Measurements from ENCODE around the gene TRNAU1AP. TPM values are rescaled to one million over a fixed set of nuclear protein-coding genes. Genes with fewer than 3 reads are reported as not detected.

TRNAU1AP gene
- total and polyA plus RNA-seq, 2 of the 13 experiments (the other 11 are each of a cell fraction or from before 2014, with no cell fraction given) = 29.0 to 42.9 TPM

DNA sequence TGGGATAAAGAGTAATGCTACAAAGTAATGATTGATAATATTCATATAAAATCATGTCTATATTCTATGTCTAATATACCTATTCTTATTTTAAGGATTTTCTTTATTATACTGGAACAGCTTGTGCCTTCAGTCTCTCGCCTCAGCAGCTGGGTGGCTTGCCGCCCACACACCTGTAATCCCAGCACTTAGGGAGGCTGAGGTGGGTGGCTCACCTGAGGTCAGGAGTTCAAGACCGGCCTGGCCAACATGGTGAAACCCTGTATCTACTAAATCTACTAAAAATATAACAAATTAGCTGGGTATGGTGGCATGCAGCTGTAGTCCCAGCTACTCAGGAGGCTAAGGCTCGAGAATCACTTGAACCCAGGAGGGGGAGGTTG is 7.6 kb upstream of the TRNAU1AP start (continued):
- TF ChIP-seq, protein P1, sequence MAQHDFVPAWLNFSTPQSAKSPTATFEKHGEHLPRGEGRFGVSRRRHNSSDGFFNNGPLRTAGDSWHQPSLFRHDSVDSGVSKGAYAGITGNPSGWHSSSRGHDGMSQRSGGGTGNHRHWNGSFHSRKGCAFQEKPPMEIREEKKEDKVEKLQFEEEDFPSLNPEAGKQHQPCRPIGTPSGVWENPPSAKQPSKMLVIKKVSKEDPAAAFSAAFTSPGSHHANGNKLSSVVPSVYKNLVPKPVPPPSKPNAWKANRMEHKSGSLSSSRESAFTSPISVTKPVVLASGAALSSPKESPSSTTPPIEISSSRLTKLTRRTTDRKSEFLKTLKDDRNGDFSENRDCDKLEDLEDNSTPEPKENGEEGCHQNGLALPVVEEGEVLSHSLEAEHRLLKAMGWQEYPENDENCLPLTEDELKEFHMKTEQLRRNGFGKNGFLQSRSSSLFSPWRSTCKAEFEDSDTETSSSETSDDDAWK (CRISPR knock-in tag; IDR thresholded peaks at IDR 0.05) = no peak
- TF ChIP-seq, protein P2, sequence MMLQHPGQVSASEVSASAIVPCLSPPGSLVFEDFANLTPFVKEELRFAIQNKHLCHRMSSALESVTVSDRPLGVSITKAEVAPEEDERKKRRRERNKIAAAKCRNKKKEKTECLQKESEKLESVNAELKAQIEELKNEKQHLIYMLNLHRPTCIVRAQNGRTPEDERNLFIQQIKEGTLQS (CRISPR knock-in tag; IDR thresholded peaks at IDR 0.05) = no peak

DNA sequence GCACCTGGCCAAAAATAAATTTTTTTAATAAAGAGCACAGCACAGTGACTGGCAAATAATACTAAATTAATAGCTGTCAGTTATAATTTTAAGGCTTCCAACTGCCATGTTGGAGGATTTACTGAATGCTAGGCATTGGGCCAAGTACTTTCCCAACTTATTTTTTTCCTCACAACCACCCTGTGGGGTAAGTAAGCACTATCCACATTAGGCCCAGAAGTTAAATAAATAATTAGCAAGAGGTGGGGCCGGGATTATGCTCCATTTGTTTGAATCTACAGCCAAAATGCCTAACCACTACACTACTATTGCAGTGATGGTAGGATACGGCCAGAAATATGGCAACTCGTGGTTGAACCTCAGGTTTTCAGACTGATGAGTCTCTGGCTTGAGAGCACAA is 4.6 kb upstream of the TRNAU1AP start:
- CTCF ChIA-PET (ENCODE audit: low intra/inter-chr PET ratio, low total read pairs) = no interaction called here
- 50% methylated on average over 3 of the region's 3 CpGs for WGBS (ENCODE audit: low lambda C conversion rate)
- no peak for FAIRE-seq

DNA sequence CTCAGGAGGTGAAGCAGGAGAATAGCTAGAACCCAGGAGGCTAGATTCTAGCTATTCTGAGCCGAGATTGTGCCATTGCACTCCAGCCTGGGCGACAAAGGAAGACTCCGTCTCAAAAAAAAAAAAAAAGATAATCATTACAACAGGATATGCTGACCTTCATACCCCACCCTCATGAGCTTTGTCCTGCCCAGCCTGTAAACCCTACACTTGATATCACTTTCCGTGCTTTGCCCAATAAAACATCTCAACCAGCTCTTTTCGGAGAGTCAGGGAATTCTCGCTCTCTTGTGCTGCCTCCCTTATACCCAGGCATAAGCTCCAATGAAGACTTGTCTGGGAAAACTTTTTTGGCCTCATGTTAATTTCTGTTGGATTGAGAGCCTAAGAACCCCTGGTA is 1.5 kb upstream of the TRNAU1AP start:
- WGBS (ENCODE audit: low lambda C conversion rate) = 80% methylated on average over 6 of the region's 6 CpGs
- Histone ChIP-seq H3K9ac (ENCODE audit: insufficient read depth, low read depth, low read length) (no peak overlapping the region), H3K4me1 (ENCODE audit: insufficient read depth, low read length) (peaks cover 26% of the 10 kb centered on the region), H3K4me2 (ENCODE audit: low read depth, low read length) (no peak overlapping the region), H3K79me2 (ENCODE audit: insufficient read depth, low read length) (peaks cover 9% of the 10 kb centered on the region), H3K36me3 (replicated peaks in 1 of 2; ENCODE audit: control insufficient read depth in 1 of 2, insufficient read depth in 2 of 2, low read length in 2 of 2) (no peaks in the 10 kb centered on the region; a peak in 1 of 5 replicates), H3K9me3 (ENCODE audit: low read length) (no peaks in the 10 kb centered on the region), H3K27ac (ENCODE audit: extremely low read length, insufficient read depth, low read length) (no peak overlapping the region), H3K4me3 (replicated peaks in 1 of 3; ENCODE audit: insufficient read depth in 1 of 3, low read depth in 2 of 3, low read length in 3 of 3) (no peak overlapping the region), H2AFZ (ENCODE audit: low read length) (no peak overlapping the region), H3K27me3 (ENCODE audit: control insufficient read depth in 1 of 2, insufficient read depth in 2 of 2, low read length in 2 of 2) (no peaks in the 10 kb centered on the region; a peak in 1 of 5 replicates), H4K20me1 (ENCODE audit: insufficient read depth, low read length) (no peaks in the 10 kb centered on the region)
- in situ Hi-C loops (cut with HindIII; ENCODE audit: extremely low pct_ligation_motif_present, low pct_unique_long_range_greater_than_20kb) = no loop called here
- intact Hi-C loops (cut with micrococcal nuclease; ENCODE audit: unreplicated experiment) = no loop called here
- BruUV-seq (replicated peaks) = no TSS peak
- DNase-seq (ENCODE audit: low spot score) (no peak), ATAC-seq (no peak), FAIRE-seq (no peak)
- ChIA-PET POLR2A (interaction anchor here (1.0 to 1.6 kb wide), 3 partner anchors 10 to 30 kb away, joined by 3 to 9 read pairs (median 3); no protein-coding TSS in a partner anchor), CTCF (ENCODE audit: low intra/inter-chr PET ratio, low total read pairs) (interaction anchor here (0.7 kb wide), 1 partner anchor 144 kb away, joined by 4 read pairs; no protein-coding TSS in a partner anchor)
- TF ChIP-seq TCF7L2 (IDR thresholded peaks at IDR 0.05; ENCODE audit: low read depth, low read length) = no peak
- TF ChIP-seq TSC22D2 (CRISPR knock-in tag; IDR thresholded peaks at IDR 0.05; ENCODE audit: borderline replicate concordance) = no peak
- TF ChIP-seq CBX2 (IDR thresholded peaks at IDR 0.05; ENCODE audit: low read depth, low read length) = no peak
- no peak for TF ChIP-seq CBX2 (CRISPR knock-in tag; IDR thresholded peaks at IDR 0.05; ENCODE audit: low read depth)
- no peak for TF ChIP-seq MBD4 (IDR thresholded peaks at IDR 0.05; ENCODE audit: borderline replicate concordance, low read length)
- TF ChIP-seq FLYWCH1 (CRISPR knock-in tag; IDR thresholded peaks at IDR 0.05) = no peak
- TF ChIP-seq ZNF496 (CRISPR knock-in tag; IDR thresholded peaks at IDR 0.05; ENCODE audit: insufficient replicate concordance) = no peak
- no peak for TF ChIP-seq POLR2G (IDR thresholded peaks at IDR 0.05; ENCODE audit: low read depth, low read length)
- TF ChIP-seq, protein P3, sequence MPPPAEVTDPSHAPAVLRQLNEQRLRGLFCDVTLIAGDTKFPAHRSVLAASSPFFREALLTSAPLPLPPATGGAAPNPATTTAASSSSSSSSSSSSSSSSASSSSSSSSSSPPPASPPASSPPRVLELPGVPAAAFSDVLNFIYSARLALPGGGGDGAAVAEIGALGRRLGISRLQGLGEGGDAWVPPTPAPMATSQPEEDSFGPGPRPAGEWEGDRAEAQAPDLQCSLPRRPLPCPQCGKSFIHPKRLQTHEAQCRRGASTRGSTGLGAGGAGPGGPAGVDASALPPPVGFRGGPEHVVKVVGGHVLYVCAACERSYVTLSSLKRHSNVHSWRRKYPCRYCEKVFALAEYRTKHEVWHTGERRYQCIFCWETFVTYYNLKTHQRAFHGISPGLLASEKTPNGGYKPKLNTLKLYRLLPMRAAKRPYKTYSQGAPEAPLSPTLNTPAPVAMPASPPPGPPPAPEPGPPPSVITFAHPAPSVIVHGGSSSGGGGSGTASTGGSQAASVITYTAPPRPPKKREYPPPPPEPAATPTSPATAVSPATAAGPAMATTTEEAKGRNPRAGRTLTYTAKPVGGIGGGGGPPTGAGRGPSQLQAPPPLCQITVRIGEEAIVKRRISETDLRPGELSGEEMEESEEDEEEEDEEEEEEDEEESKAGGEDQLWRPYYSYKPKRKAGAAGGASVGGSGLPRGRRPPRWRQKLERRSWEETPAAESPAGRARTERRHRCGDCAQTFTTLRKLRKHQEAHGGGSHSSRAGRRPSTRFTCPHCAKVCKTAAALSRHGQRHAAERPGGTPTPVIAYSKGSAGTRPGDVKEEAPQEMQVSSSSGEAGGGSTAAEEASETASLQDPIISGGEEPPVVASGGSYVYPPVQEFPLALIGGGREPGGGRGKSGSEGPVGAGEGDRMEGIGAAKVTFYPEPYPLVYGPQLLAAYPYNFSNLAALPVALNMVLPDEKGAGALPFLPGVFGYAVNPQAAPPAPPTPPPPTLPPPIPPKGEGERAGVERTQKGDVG (CRISPR knock-in tag; IDR thresholded peaks at IDR 0.05; ENCODE audit: borderline replicate concordance) = no peak

More for the DNA sequence above, 4.6 kb upstream of the TRNAU1AP start:
- DNase-seq (ENCODE audit: low spot score) = no peak
- BruUV-seq (replicated peaks) = no TSS peak
- POLR2A ChIA-PET = interaction anchor here (1.6 kb wide), 1 partner anchor 33 kb away, joined by 7 read pairs; no protein-coding TSS in a partner anchor
- no peak overlapping the region for H3K9ac ChIP-seq (ENCODE audit: insufficient read depth, low read depth, low read length)
- peaks cover 4% of the 10 kb centered on the region for H3K79me2 ChIP-seq (ENCODE audit: insufficient read depth, low read length)
- H3K4me2 ChIP-seq (ENCODE audit: low read depth, low read length) = no peak overlapping the region
- H3K27ac ChIP-seq (ENCODE audit: extremely low read length, insufficient read depth, low read length) = no peak overlapping the region
- intact Hi-C loops (cut with micrococcal nuclease; ENCODE audit: unreplicated experiment) = no loop called here
- ATAC-seq = no peak
- no peak overlapping the region for H3K4me3 ChIP-seq (replicated peaks in 1 of 3; ENCODE audit: insufficient read depth in 1 of 3, low read depth in 2 of 3, low read length in 3 of 3)
- H2AFZ ChIP-seq (ENCODE audit: low read length) = no peak overlapping the region
- in situ Hi-C loops (cut with HindIII; ENCODE audit: extremely low pct_ligation_motif_present, low pct_unique_long_range_greater_than_20kb) = no loop called here
- TF ChIP-seq ZSCAN31 (CRISPR knock-in tag; IDR thresholded peaks at IDR 0.05; ENCODE audit: low read depth) (no peak), XBP1 (CRISPR knock-in tag; IDR thresholded peaks at IDR 0.05) (no peak), ERF (CRISPR knock-in tag; IDR thresholded peaks at IDR 0.05) (no peak), ZNF333 (CRISPR knock-in tag; IDR thresholded peaks at IDR 0.05; ENCODE audit: borderline replicate concordance) (no peak)
- no peaks in the 10 kb centered on the region for H3K9me3 ChIP-seq (ENCODE audit: low read length)
- H3K36me3 ChIP-seq (replicated peaks in 1 of 2; ENCODE audit: control insufficient read depth in 1 of 2, insufficient read depth in 2 of 2, low read length in 2 of 2) = no peaks in the 10 kb centered on the region
- no peaks in the 10 kb centered on the region for H4K20me1 ChIP-seq (ENCODE audit: insufficient read depth, low read length)
- H3K4me1 ChIP-seq (ENCODE audit: insufficient read depth, low read length) = peaks cover 22% of the 10 kb centered on the region
- no peaks in the 10 kb centered on the region; a peak in 1 of 5 replicates for H3K27me3 ChIP-seq (ENCODE audit: control insufficient read depth in 1 of 2, insufficient read depth in 2 of 2, low read length in 2 of 2)
